Measurements from ENCODE around the gene IVD. TPM values are rescaled to one million over a fixed set of nuclear protein-coding genes. Genes with fewer than 3 reads are reported as not detected.

IVD gene
- total and polyA plus RNA-seq, 9 of the 15 experiments (the other 6 are each of a cell fraction or from before 2014, with no cell fraction given) = 0.15 to 4.5 (median 2.4) TPM

- TF ChIP-seq ZNF239 (CRISPR knock-in tag; IDR thresholded peaks at IDR 0.05) = no peak
- TF ChIP-seq ZNF408 (CRISPR knock-in tag; IDR thresholded peaks at IDR 0.05; ENCODE audit: low read depth) = no peak
- TF ChIP-seq ZSCAN29 (IDR thresholded peaks at IDR 0.05) = no peak
- TF ChIP-seq POLR3G (IDR thresholded peaks at IDR 0.05; ENCODE audit: extremely low read depth, insufficient read length, insufficient replicate concordance) = no peak
- no peak for TF ChIP-seq MAFK (IDR thresholded peaks at IDR 0.05; ENCODE audit: low read length)
- TF ChIP-seq SMARCE1 (IDR thresholded peaks at IDR 0.05) = no peak
- no peak for TF ChIP-seq MBD1 (CRISPR knock-in tag; IDR thresholded peaks at IDR 0.05)
- no peak for TF ChIP-seq MECOM (CRISPR knock-in tag; IDR thresholded peaks at IDR 0.05)
- TF ChIP-seq ZNF639 (CRISPR knock-in tag; conservative IDR thresholded peaks at IDR 0.05 in 1 of 2, IDR thresholded peaks at IDR 0.05 in 1 of 2) = no peak
- TF ChIP-seq NCOA4 (IDR thresholded peaks at IDR 0.05; ENCODE audit: partially characterized antibody) = no peak
- no peak for TF ChIP-seq HNRNPL (IDR thresholded peaks at IDR 0.05; ENCODE audit: low read depth, low read length)
- TF ChIP-seq ZBTB7A (IDR thresholded peaks at IDR 0.05; ENCODE audit: borderline replicate concordance, control insufficient read depth, low read depth, low read length) = peak; percentile 52; the same call in 1 of the 2 replicates
- peak; percentile 34; the same call in 1 of the 2 replicates for TF ChIP-seq JUN (IDR thresholded peaks at IDR 0.05; ENCODE audit: borderline replicate concordance, low read depth, low read length)
- TF ChIP-seq JUN (CRISPR knock-in tag; IDR thresholded peaks at IDR 0.05; ENCODE audit: borderline replicate concordance) = no peak
- no peak for TF ChIP-seq SMAD2 (IDR thresholded peaks at IDR 0.05; ENCODE audit: low read depth, low read length)
Observed at GRCh38 chr15:40454904-40455391, 49.4 kb downstream of the IVD start (continued).
